Left ventricle myocardium superior (tissue), 1 donor: ENCODE measurements around the gene EXOC3L2. TPM values are rescaled to one million over a fixed set of nuclear protein-coding genes. Genes with fewer than 3 reads are reported as not detected.

Experiments used
- ATAC-seq: fragments of 200-7000 bp; cut with Tn5 transposase; one replicate; pipeline ENCODE4 v1.9.1; 2020; ENCODE audit warnings: mild to moderate bottlenecking, moderate library complexity
- DNase-seq: peaks from one replicate; pipeline ENCODE4 v3.0.0-alpha.2; 2020
- intact Hi-C: fragments of 100-400 bp; cut with micrococcal nuclease; formaldehyde crosslinking; loops from one replicate; pipeline ENCODE4 v1.11.0; 2022
- total RNA-seq: library from RNA; stranded (reverse); fragmentation: NEBNext Ultra II Directional; extraction: Animal tissue kit (Norgen Biotek cat#: 25700); gene quantifications from one replicate; pipeline ENCODE4 v1.2.1, GENCODE V29; 2021
- donor health status: DM: no; HTN: yes; CAD: no; lungs with severe emphysema.

The EXOC3L2 gene
- total RNA-seq, 1 donor from 2014 or later, result 0.94 TPM

GRCh38 chr19:45262570-45262969 lies 17.4 kb upstream of the EXOC3L2 start:
- intact Hi-C loops, result no loop called here
- DNase-seq (no peak), ATAC-seq (no peak)

DNA sequence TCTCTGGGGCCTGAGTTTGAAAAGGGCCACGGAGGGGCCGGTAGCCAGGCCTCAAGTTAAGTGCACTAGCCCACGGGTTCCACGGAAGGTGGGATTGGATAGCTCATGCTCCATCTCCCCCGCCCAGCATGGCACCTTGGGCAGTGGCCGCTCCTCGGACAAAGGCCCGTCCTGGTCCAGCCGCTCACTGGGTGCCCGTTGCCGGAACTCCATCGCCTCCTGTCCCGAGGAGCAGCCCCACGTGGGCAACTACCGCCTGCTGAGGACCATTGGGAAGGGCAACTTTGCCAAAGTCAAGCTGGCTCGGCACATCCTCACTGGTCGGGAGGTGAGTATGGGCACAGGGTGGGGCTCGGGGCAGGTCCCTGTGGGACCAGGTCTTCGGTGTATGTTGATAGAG lies 13.7 kb upstream of the EXOC3L2 start:
- ATAC-seq (no peak), DNase-seq (no peak)
- intact Hi-C loops, result no loop called here

DNA sequence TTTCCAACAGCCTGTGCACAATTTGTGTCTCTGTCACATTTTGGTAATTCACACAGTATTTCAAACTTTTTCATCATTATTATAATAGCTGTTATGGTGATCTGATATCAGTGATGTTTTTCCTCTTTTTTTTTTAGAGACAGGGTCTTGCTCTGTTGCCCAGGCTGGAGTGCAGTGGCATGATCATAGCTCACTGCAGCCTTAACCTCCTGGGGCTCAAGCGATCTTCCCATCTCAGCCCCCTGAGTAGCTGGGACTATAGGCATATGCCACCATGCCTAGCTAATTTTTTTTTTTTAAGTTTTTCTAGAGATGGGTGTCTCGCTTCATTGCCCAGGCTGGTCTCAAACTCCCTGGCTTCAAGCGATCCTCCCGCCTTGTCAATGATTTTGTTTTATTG lies 11.6 kb upstream of the EXOC3L2 start:
- intact Hi-C loops, result no loop called here
- no peak for ATAC-seq

DNA sequence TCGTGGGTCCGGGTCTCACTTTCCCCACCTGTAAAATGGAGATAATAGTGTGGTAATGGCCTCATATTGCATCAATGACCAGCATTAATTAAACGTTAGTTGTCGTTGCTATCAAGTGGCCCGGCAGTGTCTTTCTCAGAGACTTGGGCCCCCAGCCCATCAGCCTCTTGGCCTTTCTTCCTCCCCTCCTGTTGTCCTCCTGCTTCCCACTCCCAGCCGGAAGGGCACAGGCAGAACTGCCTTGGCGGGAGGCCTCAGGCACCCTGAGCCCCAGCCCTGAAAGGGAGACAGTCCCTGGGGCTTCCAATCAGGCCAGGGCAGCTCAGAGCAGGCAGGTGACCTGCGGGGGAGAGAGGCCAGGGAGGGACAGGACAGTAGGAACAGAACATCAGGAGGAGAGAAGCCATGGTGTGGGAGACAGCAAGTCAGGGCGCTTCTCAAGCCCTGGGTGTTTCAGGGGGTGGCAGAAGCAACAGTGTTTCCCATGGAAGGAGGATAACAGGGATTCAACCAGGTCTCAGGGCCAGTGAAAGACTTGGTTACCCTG lies 10.5 kb upstream of the EXOC3L2 start:
- DNase-seq, result no peak
- intact Hi-C loops, result no loop called here
- no peak for ATAC-seq

More for the DNA sequence above, 11.6 kb upstream of the EXOC3L2 start:
- no peak for DNase-seq

GRCh38 chr19:45254044-45254531 lies 8.9 kb upstream of the EXOC3L2 start:
- intact Hi-C loops, result no loop called here
- no peak for ATAC-seq
- no peak for DNase-seq

DNA sequence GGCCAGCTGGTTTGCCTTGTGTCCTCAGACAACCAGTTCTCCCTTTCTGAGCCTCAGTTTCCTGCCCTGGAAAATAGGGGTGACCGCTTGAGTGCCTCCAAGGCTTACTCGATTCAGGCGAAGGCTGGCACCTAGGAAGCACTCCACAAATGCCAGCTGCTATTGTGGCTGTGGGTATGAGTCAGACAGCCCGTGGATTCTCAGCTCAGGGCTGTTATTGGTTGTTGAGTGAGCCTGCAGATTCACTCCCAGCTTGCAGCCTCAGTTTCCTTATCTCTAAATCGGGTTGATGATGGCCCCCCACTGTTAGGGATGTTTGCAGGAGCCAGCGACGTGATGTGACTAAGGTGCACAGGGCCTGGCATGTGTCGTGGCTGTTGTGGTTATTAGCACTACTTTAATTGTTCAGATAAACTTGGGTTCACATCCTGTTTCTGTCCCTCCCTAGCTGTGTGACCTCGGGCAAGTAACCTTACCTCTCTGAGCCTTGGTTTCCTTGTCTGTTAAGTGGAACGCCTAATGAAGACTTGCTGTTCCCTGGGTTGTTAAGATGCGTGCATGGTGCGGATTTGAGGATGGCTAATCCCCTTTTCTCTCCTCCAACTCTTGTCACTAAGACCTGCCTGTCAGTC lies 8.3 kb upstream of the EXOC3L2 start:
- intact Hi-C loops, result no loop called here
- DNase-seq, result no peak
- ATAC-seq, result no peak

DNA sequence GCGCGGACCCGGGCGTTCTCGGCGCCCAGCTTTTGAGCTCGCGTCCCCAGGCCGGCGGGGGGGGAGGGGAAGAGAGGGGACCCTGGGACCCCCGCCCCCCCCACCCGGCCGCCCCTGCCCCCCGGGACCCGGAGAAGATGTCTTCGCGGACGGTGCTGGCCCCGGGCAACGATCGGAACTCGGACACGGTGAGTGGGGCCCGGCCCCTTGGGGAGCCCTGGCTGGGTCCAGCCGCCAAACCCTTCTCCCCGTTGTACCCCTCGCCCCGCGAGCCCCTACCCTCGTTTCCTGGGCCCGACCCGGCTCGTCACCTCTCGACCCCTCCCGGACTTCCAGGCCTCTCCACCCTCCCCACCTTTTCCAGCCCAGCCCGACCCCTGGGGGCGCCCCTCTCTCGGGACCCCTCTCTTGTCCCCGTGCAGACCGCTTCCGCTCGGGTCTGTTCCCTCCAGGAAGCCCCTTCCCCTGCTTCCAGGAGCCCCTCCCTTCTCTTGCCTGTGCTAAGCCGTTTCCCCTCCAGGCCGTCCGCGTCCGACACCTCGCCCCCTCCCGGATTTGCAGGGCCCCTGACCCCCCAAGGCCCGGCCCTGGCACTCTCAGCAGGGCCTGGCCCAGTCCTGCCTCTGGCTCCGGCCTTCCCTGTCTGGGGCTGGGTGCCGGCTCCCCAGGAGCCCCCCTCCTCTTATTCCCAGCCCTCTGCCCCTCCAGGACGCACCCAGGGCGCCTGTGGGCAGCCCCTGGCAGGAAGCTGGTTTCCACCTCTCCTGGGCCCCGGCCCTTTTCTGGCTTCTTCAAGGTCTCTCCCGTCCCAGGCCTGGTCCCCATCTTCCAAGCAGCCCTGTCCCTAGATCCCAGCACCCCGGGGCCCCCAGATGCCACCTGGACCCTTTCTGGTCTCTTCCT lies 6.5 kb upstream of the EXOC3L2 start:
- DNase-seq (peak; percentile 44), ATAC-seq (peak; percentile 17)
- intact Hi-C loops, result no loop called here

DNA sequence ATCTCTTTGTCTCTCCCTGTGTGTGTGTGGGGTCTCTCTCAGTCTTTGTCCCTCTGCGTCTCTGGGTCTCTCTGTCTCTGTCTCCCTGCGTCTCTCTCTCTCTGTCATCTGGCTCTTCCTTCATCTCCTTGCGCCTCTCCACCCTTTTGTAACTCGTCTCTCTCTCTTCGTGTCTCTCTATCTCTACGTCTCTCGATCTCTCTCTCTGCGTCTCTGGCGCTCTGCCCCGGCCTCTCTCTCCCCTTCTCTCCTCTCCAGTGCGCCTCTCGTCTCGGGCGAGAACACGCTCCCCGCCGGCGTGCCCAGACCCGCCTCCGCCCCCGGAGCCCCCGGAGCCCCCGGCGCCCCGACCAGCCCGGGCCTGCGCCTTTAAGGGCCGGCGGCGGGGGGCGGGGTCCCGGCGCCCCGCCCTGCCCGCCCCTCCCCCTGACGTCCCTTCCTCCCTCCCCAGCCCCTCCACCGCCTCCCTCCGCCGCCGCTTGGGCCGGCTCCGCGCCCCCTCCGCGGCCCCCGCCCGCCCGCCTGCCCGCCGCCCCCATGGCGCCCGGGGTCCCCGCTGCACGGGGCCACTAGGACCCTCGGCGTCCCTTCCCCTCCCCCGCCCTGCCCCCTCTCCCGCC lies 5.7 kb upstream of the EXOC3L2 start, which contains the start of gene MARK4:
TSS of gene MARK4 (plus strand) at position 440 of the 620 bp plus-strand sequence. CDS start 318 bp downstream, outside the sequence.
- intact Hi-C loops, result no loop called here
- DNase-seq, result peak; percentile 69
- peak; percentile 81 for ATAC-seq

GRCh38 chr19:45250216-45250831 lies 5.1 kb upstream of the EXOC3L2 start:
- intact Hi-C loops, result no loop called here
- ATAC-seq (peak; percentile 5), DNase-seq (no peak)

- intact Hi-C loops, result no loop called here
- no peak for DNase-seq
- no peak for ATAC-seq
Measured at GRCh38 chr19:45249261-45250033, 4.2 kb upstream of the EXOC3L2 start.

DNA sequence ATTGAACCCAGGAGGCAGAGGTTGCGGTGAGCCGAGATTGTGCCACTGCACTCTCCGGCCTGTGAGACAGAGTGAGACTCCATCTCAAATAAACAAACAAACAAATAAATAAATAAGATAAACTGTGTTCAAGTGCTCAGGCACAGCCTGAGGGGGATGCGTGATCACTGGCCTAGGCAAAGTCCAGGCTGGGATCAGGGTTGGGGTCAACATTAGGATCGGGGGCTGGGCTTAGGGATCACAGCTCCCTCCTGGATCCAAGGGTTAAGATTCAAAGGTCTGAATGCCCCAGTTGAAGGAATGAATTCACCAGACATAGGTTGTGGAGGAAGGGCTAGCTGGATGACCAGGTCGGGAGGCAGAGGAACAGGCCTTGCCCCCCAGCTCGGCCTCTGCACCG lies 1.9 kb upstream of the EXOC3L2 start:
- ATAC-seq (no peak), DNase-seq (no peak)
- intact Hi-C loops, result no loop called here

- no peak for ATAC-seq
- DNase-seq, result no peak
- intact Hi-C loops, result no loop called here
Measured at GRCh38 chr19:45245826-45246225, 619 bp upstream of the EXOC3L2 start.

GRCh38 chr19:45244133-45244794 lies 943 bp downstream of the EXOC3L2 start:
- intact Hi-C loops, result no loop called here
- ATAC-seq (no peak), DNase-seq (no peak)

DNA sequence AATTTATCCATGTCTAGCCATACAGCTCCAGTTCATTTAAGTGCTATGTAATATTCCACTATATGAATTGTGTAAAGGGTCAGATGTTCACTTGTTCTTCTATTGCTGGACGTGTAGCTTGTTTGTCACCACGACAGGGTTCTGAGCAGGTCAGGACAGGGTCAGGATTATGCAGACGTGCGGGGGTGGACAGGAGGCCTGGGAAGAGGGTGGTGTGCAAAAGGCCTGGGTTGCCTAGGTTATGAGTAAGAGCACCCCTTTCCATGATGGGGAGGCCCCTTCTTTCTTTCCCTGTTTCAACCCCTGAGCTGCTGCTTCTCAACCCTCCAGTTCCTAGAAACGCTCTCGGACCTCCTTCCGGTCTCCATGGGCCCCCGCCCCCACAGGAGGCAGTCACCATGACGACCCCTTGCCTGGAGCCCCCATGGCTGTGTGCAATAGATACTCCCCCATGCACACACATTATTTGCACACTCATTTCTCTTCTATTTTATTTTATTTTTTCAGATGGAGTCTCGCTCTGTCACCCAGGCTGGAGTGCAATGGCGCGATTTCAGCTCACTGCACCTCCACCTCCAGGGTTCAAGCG lies 2.0 kb downstream of the EXOC3L2 start:
- no peak for DNase-seq
- ATAC-seq, result no peak
- intact Hi-C loops, result no loop called here

DNA sequence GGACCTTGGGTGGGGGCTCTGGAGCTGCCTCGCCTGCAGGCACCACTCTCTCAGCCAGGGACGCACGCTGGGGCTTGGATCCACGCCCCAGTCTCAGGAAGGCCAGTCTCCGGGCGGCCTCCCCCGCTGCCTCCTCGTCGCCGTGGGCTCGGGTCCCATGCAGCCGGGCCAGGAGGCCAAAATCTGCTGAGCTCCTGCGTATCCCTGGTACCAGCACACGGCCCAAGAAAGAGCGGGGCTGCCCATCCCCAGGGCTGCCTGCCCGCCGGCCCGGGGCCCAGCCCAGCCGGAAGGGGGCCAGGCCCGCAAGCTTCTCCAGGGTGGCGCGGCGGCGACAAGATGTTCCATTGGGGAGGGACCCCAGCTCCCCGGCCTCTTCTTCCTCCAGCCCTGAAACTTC lies 6.7 kb downstream of the EXOC3L2 start:
- DNase-seq, result no peak
- intact Hi-C loops, result no loop called here

GRCh38 chr19:45235485-45235884 lies 9.7 kb downstream of the EXOC3L2 start:
- intact Hi-C loops, result no loop called here
- peak; percentile 38 for ATAC-seq
- no peak for DNase-seq

More for the DNA sequence above, 6.7 kb downstream of the EXOC3L2 start:
- no peak for ATAC-seq

GRCh38 chr19:45234089-45234869 lies 10.9 kb downstream of the EXOC3L2 start:
- intact Hi-C loops, result no loop called here
- ATAC-seq, result no peak
- DNase-seq, result no peak
